ENCODE results near the gene TIAM1. TPM values are rescaled to one million over a fixed set of nuclear protein-coding genes. Genes with fewer than 3 reads are reported as not detected.

TIAM1 gene
- total RNA-seq, 2 experiments from 2014 or later = 34.9 to 38.5 TPM

DNA sequence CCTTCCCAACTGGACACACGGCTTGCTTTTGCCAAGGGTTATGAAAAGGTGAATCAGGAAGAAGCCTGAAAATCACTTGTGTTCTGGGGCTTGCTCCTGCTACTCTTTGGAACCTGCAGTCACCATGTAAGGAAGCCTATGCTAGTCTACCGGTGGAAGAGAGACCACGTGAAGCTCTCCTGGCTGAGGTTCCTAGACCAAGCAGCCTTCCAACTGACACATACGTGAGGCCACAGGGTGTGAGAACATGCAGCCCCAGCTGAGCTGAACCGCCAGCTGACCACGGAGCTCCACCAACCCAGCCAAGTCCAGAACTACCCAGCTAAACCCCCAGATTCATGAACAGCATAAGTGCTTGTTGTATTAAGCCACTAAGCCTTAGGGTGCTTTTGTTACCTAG lies 233.0 kb downstream of the TIAM1 start:
- ATAC-seq = no peak
- H3K27ac Mint-ChIP-seq = no peak overlapping the region
- no peaks in the 10 kb centered on the region for H3K27me3 Mint-ChIP-seq
- no peaks in the 10 kb centered on the region for H3K4me1 Mint-ChIP-seq (ENCODE audit: low read depth)
- no peak for DNase-seq
- no peak overlapping the region for H3K4me3 Mint-ChIP-seq
- ChIA-PET POLR2A (no interaction called here), CTCF (interaction anchor here (1.5 to 4.0 kb wide), 2 partner anchors 13 to 493 kb away, joined by 4 to 37 read pairs; no protein-coding TSS in a partner anchor)
- no peaks in the 10 kb centered on the region for H3K9me3 Mint-ChIP-seq
- intact Hi-C loops (cut with micrococcal nuclease) = no loop called here
- TF ChIP-seq CTCF (IDR thresholded peaks at IDR 0.05) = no peak
- no peaks in the 10 kb centered on the region for H3K36me3 Mint-ChIP-seq (ENCODE audit: low read depth)

- Mint-ChIP-seq H3K9me3 (no peaks in the 10 kb centered on the region), H3K27me3 (no peaks in the 10 kb centered on the region), H3K36me3 (ENCODE audit: low read depth) (no peaks in the 10 kb centered on the region), H3K4me3 (no peak overlapping the region), H3K4me1 (ENCODE audit: low read depth) (no peaks in the 10 kb centered on the region), H3K27ac (no peak overlapping the region)
- ChIA-PET CTCF (interaction anchor here (1.5 to 4.0 kb wide), 4 partner anchors 12 to 494 kb away, joined by 4 to 37 read pairs (median 18); no protein-coding TSS in a partner anchor), POLR2A (no interaction called here)
- ATAC-seq = no peak
- no peak for DNase-seq
- TF ChIP-seq CTCF (IDR thresholded peaks at IDR 0.05) = no peak
- intact Hi-C loops (cut with micrococcal nuclease) = no loop called here
These were observed 233.6 kb downstream of the TIAM1 start for GRCh38 chr21:31110430-31110829.

DNA sequence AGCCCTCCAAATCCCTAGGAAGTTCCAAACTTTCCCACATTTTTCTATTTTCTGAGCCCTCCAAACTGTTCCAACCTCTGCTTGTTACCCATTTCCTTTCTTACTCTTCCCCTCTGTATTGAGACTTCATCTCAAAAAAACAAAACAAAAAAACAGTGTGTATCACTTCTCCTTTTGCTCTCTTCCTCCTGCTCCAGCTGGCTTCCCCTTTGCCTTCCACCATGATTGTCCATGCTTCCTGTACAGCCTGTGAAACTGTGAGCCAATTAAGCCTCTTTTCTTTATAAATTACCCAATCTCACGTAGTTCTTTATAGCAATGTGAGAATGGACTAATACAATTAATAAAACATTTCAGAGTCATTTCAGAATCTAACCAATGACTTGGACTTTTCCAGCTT lies 236.2 kb downstream of the TIAM1 start:
- TF ChIP-seq CTCF (IDR thresholded peaks at IDR 0.05) = no peak
- Mint-ChIP-seq H3K9me3 (no peaks in the 10 kb centered on the region), H3K27ac (no peak overlapping the region), H3K4me3 (no peak overlapping the region), H3K4me1 (ENCODE audit: low read depth) (peaks cover 12% of the 10 kb centered on the region), H3K27me3 (no peaks in the 10 kb centered on the region), H3K36me3 (ENCODE audit: low read depth) (no peaks in the 10 kb centered on the region)
- intact Hi-C loops (cut with micrococcal nuclease) = loop anchor here (10.0 kb wide), 1 partner anchor 477 kb away; no protein-coding TSS in a partner anchor
- DNase-seq (no peak), ATAC-seq (no peak)
- ChIA-PET POLR2A (no interaction called here), CTCF (interaction anchor here (1.1 to 4.0 kb wide), 6 partner anchors 9 to 473 kb away, joined by 3 to 37 read pairs (median 10); no protein-coding TSS in a partner anchor)

- ATAC-seq (no peak), DNase-seq (no peak)
- H3K9me3 Mint-ChIP-seq = no peaks in the 10 kb centered on the region
- ChIA-PET POLR2A (interaction anchor here (0.6 kb wide), 1 partner anchor 1840 kb away, joined by 3 read pairs; no protein-coding TSS in a partner anchor), CTCF (interaction anchor here (2.1 to 4.0 kb wide), 3 partner anchors 9 to 74 kb away, joined by 5 to 37 read pairs (median 21); no protein-coding TSS in a partner anchor)
- H3K4me1 Mint-ChIP-seq (ENCODE audit: low read depth) = peaks cover 17% of the 10 kb centered on the region
- H3K27me3 Mint-ChIP-seq = no peaks in the 10 kb centered on the region
- intact Hi-C loops (cut with micrococcal nuclease) = loop anchor here (10.0 kb wide), 1 partner anchor 478 kb away; no protein-coding TSS in a partner anchor
- no peaks in the 10 kb centered on the region for H3K36me3 Mint-ChIP-seq (ENCODE audit: low read depth)
- no peak overlapping the region for H3K4me3 Mint-ChIP-seq
- H3K27ac Mint-ChIP-seq = no peak overlapping the region
- TF ChIP-seq CTCF (IDR thresholded peaks at IDR 0.05) = no peak
These were observed 236.8 kb downstream of the TIAM1 start for GRCh38 chr21:31107176-31107785.

GRCh38 chr21:31103571-31104265 lies 240.3 kb downstream of the TIAM1 start:
- no peaks in the 10 kb centered on the region for H3K36me3 Mint-ChIP-seq (ENCODE audit: low read depth)
- H3K4me3 Mint-ChIP-seq = no peak overlapping the region
- H3K4me1 Mint-ChIP-seq (ENCODE audit: low read depth) = peaks cover 19% of the 10 kb centered on the region
- TF ChIP-seq CTCF (IDR thresholded peaks at IDR 0.05) = no peak
- POLR2A ChIA-PET = no interaction called here
- H3K27me3 Mint-ChIP-seq = peaks cover 2% of the 10 kb centered on the region
- CTCF ChIA-PET = interaction anchor here (1.3 to 7.4 kb wide), 5 partner anchors 14 to 501 kb away, joined by 4 to 79 read pairs (median 12); no protein-coding TSS in a partner anchor
- ATAC-seq = no peak
- H3K9me3 Mint-ChIP-seq = no peaks in the 10 kb centered on the region
- intact Hi-C loops (cut with micrococcal nuclease) = loop anchor here (10.0 kb wide), 1 partner anchor 481 kb away; no protein-coding TSS in a partner anchor
- no peak overlapping the region for H3K27ac Mint-ChIP-seq
- no peak for DNase-seq
